Measurements from ENCODE around the gene MRM2.

DNA sequence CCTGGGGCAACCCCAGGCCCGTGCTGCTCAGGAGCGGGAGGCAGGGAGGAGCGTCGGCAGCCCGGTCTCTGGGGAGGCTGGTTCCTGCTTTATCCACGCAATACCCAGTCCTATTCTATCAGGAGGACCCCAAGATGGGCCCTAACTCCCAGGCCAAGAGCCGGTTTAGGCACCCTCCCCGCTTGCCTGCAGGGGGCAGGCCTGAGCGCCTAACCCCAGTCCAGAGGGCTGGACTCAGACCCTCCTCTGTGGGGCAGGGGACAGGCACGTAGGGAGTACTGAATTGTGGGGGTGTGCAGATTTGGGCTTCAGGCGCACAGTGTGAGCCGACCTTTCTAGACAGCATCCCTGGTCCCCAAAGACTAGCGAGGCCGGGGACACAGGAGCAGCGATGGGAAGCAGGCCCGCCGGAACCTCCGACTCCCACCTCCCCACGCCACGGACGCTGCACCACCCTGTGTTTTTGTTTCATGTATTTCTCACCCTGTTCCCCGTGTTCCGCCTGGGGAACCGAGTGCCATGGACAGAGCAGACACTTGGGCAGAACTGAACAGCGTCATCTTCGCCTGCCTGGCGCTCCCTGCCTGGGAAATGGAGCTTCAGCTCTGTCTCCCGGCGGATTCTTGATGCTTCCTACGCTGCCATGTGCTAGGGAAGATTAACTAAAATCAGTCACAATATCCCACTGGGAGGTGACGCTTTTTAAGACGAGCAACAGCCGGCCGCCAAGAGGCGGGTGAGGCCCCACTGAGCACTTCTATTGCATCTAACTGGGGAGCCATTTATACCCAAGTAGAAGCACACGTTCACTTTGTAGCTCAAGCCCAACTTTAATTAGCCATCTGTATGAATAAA is 5.4 kb upstream of the MRM2 start:
- TF ChIP-seq, protein P1, sequence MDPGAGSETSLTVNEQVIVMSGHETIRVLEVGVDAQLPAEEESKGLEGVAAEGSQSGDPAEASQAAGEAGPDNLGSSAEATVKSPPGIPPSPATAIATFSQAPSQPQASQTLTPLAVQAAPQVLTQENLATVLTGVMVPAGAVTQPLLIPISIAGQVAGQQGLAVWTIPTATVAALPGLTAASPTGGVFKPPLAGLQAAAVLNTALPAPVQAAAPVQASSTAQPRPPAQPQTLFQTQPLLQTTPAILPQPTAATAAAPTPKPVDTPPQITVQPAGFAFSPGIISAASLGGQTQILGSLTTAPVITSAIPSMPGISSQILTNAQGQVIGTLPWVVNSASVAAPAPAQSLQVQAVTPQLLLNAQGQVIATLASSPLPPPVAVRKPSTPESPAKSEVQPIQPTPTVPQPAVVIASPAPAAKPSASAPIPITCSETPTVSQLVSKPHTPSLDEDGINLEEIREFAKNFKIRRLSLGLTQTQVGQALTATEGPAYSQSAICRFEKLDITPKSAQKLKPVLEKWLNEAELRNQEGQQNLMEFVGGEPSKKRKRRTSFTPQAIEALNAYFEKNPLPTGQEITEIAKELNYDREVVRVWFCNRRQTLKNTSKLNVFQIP (CRISPR knock-in tag; IDR thresholded peaks at IDR 0.05; ENCODE audit: borderline replicate concordance, low read depth) = no peak
- TF ChIP-seq RARB (CRISPR knock-in tag; IDR thresholded peaks at IDR 0.05) = no peak
- TF ChIP-seq ZNF565 (CRISPR knock-in tag; conservative IDR thresholded peaks at IDR 0.05; ENCODE audit: low read depth) = no peak
- TF ChIP-seq SNAI2 (CRISPR knock-in tag; IDR thresholded peaks at IDR 0.05) = no peak
- no peak for TF ChIP-seq ZC3H10 (CRISPR knock-in tag; IDR thresholded peaks at IDR 0.05)
- no peak for TF ChIP-seq ZFP3 (CRISPR knock-in tag; IDR thresholded peaks at IDR 0.05)
- TF ChIP-seq CSDC2 (CRISPR knock-in tag; IDR thresholded peaks at IDR 0.05) = no peak
- no peak for TF ChIP-seq ARNTL (CRISPR knock-in tag; IDR thresholded peaks at IDR 0.05; ENCODE audit: borderline replicate concordance, low read depth)
- no peak for TF ChIP-seq ESRRG (CRISPR knock-in tag; IDR thresholded peaks at IDR 0.05)
- TF ChIP-seq, protein P2, sequence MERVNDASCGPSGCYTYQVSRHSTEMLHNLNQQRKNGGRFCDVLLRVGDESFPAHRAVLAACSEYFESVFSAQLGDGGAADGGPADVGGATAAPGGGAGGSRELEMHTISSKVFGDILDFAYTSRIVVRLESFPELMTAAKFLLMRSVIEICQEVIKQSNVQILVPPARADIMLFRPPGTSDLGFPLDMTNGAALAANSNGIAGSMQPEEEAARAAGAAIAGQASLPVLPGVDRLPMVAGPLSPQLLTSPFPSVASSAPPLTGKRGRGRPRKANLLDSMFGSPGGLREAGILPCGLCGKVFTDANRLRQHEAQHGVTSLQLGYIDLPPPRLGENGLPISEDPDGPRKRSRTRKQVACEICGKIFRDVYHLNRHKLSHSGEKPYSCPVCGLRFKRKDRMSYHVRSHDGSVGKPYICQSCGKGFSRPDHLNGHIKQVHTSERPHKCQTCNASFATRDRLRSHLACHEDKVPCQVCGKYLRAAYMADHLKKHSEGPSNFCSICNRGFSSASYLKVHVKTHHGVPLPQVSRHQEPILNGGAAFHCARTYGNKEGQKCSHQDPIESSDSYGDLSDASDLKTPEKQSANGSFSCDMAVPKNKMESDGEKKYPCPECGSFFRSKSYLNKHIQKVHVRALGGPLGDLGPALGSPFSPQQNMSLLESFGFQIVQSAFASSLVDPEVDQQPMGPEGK (CRISPR knock-in tag; IDR thresholded peaks at IDR 0.05; ENCODE audit: borderline replicate concordance) = no peak
